MG63 (cell line): ENCODE results near the gene MTCL1. TPM values are rescaled to one million over a fixed set of nuclear protein-coding genes. Genes with fewer than 3 reads are reported as not detected.

ENCODE experiments used
- DNase-seq: peaks from one replicate; pipeline ENCODE4 v3.0.0-alpha.2; 2020
- H3K27me3 ChIP-seq: fragments of 250-450 bp; sonication (Bioruptor Pico); 2 replicates; pipeline ENCODE4 v1.5.1; 2020; ENCODE audit warnings: mild to moderate bottlenecking, moderate library complexity
- H3K36me3 ChIP-seq: fragments of 250-450 bp; sonication (Bioruptor Pico); 2 replicates; pipeline ENCODE4 v1.5.1; 2020; ENCODE audit warnings: mild to moderate bottlenecking, moderate library complexity
- H3K4me3 ChIP-seq: fragments of 250-450 bp; sonication (Bioruptor Pico); 2 replicates; pipeline ENCODE4 v1.5.1; 2020; ENCODE audit warnings: mild to moderate bottlenecking, moderate library complexity
- H3K9me3 ChIP-seq: fragments of 250-450 bp; sonication (Bioruptor Pico); 2 replicates; pipeline ENCODE4 v1.5.1; 2020; ENCODE audit warnings: mild to moderate bottlenecking, moderate library complexity
- total RNA-seq: library from RNA; depleted of rRNA; stranded (reverse); fragments of >200 nt; shearing (Covaris generic); gene quantifications from 2 replicates; pipeline ENCODE4 v1.2.3, GENCODE V29; 2014; ENCODE audit warnings: low replicate concordance

MTCL1 gene
- total RNA-seq, 1 experiment from 2014 or later: 28.9 TPM

DNA sequence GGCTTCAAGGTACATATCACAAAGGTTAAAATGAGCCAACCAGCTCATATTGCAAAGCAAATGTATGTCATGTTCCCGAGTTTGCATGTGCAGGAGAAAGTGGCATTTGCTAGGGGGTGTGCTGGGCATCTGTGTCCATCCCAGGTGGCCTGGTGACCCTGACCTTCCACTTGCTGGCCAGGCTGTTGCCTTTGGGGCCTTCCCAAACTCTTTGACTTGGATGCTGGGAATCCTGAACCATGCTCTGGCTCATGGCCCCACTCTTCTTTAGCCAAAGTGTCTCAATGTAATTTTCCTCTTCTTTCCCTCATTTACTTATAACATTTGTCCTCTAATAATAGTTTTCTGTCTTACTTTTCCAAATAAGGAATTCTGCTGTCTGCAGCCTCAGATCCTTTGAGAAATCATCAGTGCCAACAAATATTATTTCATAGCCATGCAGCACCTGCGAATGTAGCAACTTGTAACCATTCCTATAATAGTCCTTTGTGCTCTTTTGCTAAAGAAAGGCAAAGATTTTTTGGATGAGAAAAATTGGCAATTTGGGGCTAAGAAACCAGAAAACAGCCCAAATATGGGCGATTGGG lies 64.2 kb downstream of the MTCL1 start:
- Histone ChIP-seq H3K4me3 (no peak overlapping the region), H3K36me3 (peaks cover 13% of the 10 kb centered on the region), H3K9me3 (no peaks in the 10 kb centered on the region), H3K27me3 (no peaks in the 10 kb centered on the region)
- no peak for DNase-seq

DNA sequence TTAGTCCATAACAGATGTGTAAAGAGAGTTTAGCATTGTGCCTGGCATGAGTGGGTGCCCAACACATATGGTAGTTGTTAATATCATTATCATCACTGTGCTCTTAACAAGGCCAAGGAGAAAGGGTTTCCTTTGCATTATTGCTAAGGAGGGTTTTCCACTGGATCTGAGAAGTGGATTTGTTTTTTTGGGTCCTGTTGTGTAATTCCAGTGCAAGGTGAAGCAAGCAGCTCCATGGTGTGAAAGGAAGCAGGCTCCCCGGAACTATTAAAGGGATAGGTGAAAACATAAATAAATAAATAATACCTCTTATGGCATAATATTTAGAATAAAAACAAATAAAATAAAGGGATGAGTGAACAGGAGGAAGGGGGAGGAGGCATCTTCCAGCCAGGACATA lies 65.3 kb downstream of the MTCL1 start:
- H3K36me3 ChIP-seq: peaks cover 17% of the 10 kb centered on the region
- no peak overlapping the region for H3K4me3 ChIP-seq
- H3K9me3 ChIP-seq: no peaks in the 10 kb centered on the region
- no peak for DNase-seq
- no peaks in the 10 kb centered on the region for H3K27me3 ChIP-seq

DNA sequence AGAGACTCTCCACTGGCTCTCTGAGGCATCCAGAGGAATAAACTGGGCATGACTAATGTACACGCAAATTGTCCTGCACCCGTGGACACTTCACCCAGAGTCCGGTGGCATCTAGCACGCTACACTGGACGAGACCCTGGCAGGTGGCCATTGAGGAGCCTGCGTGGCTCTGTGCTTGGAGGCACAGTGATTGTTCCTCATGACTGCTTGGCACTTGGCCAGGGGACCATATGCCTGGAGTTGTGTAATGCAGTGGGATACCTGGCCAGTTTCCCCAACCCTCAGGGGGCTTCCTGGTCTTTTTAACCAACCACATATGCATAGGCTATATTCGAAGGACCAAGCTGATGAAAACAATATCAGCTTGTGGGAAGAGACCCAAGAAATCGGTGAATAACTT lies 66.6 kb downstream of the MTCL1 start:
- Histone ChIP-seq H3K36me3 (peaks cover 17% of the 10 kb centered on the region), H3K9me3 (no peaks in the 10 kb centered on the region), H3K4me3 (no peak overlapping the region), H3K27me3 (no peaks in the 10 kb centered on the region)
- no peak for DNase-seq

DNA sequence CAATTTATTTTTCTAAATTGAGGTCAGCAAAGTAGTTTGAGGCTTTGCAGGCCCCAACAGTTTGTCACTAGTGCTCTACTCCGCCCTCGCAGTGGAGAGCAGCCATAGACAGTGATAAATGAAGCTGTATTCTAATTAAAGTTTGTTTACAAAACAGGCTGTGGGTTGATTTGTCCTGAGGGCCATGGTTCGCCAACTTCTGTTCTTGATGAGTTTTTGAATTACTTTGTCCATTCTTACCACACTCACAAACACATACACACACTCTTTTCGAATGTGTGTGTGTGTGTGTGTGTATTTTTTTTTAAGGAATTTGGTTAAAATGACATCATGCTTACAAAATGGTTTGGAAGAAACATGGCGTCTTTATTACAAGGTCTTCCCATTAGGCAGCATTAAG lies 68.6 kb downstream of the MTCL1 start:
- no peaks in the 10 kb centered on the region for H3K27me3 ChIP-seq
- DNase-seq: no peak
- H3K9me3 ChIP-seq: no peaks in the 10 kb centered on the region
- no peak overlapping the region for H3K4me3 ChIP-seq
- peaks cover 33% of the 10 kb centered on the region for H3K36me3 ChIP-seq

DNA sequence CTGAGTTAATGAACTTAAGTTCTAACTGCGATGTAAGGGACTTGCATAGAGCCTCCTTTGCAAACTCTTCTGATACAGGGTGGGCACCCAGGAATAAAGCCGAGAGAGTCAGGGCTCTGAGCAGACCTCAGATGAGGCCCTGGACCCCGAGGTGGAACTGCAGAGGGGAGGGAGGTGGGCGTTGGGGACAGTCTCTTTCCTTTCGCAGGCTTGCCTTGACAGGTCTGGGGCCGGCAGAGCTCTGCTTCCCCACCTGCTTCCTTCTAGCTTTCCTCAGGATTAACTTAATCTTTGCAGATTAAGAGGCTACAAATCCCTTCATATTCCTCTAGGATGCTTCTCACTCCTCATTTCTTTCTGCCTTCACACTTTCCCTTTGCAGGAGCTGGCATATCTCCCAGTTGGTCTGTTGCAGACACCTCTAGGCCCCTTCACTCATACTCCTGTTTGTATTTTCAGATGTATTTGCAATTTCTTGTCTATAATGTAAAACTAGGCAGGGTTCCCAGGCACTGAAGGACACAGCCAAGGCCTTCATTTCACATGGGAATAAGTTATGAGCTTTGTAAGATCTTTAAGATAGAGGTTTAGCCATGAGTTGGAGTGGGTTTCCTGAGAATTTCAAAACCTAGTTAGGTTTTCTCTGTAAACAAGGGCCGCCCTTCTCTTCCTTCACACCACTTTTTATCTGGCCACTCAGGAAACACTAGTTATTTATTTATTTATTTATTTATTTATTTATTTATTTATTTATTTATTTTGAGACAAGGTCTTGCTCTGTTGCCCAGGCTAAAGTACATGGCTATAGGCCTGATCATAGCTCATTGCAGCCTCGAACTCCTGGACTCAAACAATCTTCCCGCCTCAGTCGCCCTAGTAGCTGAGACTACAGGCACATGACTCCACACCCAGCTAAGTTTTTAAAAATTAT lies 70.9 kb downstream of the MTCL1 start:
- H3K36me3 ChIP-seq: peaks cover 34% of the 10 kb centered on the region
- H3K4me3 ChIP-seq: no peak overlapping the region
- no peaks in the 10 kb centered on the region for H3K9me3 ChIP-seq
- H3K27me3 ChIP-seq: no peaks in the 10 kb centered on the region
- no peak for DNase-seq

DNA sequence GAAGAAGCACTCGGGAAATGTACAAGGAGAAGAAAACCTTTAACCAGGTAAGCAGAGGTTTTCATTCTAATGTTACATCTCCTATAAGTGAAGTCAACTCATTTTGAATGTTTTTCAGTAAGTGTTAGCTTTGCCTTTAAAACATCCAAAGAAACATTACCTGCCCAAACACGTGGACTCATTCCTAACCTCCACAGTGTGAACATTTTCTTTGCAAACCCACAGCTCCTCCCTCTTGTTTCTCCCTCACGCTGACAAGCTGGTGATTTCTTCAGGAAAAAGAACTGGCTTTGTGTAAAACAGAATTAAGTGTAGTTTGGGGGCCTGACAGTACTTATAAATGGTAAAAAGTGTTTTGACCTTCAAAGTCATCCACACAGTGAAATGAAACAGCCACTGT lies 72.5 kb downstream of the MTCL1 start:
- no peaks in the 10 kb centered on the region for H3K9me3 ChIP-seq
- H3K4me3 ChIP-seq: no peak overlapping the region
- H3K27me3 ChIP-seq: no peaks in the 10 kb centered on the region
- no peak for DNase-seq
- H3K36me3 ChIP-seq: peaks cover 32% of the 10 kb centered on the region

DNA sequence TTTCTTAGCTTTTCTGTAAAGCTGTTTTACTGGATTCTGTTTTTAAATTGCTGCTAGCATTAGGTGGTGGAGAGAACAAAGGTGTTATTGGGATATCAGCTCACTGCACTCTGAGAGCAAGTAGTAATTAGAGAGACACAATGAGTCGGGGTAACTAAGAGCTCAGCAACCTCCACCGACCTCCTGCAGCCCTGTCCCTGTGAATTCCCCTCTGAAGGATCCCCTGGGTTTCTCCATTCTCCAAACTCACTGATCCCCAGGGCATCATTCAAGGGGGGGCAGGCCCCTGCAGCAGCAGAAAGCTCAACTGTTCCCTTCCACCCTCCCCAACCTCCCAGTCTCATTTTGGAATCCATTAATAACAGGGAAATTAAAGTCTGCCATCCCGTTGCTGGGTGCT lies 73.0 kb downstream of the MTCL1 start:
- no peaks in the 10 kb centered on the region for H3K9me3 ChIP-seq
- H3K27me3 ChIP-seq: no peaks in the 10 kb centered on the region
- no peak overlapping the region for H3K4me3 ChIP-seq
- no peak for DNase-seq
- peaks cover 32% of the 10 kb centered on the region for H3K36me3 ChIP-seq

DNA sequence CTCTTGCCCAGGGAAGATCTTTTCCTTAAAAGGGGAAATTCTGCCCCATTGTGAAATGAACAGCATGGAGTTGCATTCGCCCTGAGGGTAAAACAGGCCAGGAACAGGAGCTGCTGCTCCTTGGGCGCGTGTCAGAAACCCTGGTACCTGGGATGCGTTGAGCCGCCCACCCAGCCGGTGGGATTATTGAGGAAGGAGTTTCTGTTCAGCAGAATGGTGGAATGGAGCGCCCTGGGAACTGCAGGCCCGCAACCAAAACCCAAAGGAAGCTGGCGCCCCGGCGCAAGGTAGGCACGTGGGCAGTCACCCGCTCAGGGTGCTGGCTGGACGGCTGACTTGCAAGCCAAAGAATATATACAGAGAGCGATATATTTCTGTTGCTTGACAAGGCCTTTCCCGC lies 73.5 kb downstream of the MTCL1 start:
- DNase-seq: no peak
- Histone ChIP-seq H3K27me3 (no peaks in the 10 kb centered on the region), H3K36me3 (peaks cover 32% of the 10 kb centered on the region), H3K9me3 (no peaks in the 10 kb centered on the region), H3K4me3 (no peak overlapping the region)

DNA sequence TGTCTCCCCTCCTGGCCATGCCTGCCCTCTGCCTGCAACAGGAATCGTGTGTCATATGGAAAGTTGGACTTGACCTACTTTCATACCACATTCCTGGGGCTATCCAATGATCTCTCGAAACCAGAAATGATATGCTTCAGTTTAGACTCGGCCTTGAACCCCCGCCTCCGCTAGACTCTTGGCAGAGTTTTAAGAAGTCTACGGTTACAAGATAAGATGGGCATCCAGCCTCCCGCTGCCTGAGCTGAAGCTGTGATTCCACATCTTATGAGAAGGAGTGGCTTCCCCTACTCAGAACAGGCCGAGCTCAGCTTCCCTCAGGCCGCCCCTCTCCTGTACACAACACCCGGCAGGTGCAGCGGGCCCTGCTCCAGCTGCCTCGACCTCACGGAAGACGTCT lies 73.9 kb downstream of the MTCL1 start:
- DNase-seq: no peak
- H3K4me3 ChIP-seq: no peak overlapping the region
- H3K27me3 ChIP-seq: no peaks in the 10 kb centered on the region
- H3K9me3 ChIP-seq: no peaks in the 10 kb centered on the region
- peaks cover 32% of the 10 kb centered on the region for H3K36me3 ChIP-seq

DNA sequence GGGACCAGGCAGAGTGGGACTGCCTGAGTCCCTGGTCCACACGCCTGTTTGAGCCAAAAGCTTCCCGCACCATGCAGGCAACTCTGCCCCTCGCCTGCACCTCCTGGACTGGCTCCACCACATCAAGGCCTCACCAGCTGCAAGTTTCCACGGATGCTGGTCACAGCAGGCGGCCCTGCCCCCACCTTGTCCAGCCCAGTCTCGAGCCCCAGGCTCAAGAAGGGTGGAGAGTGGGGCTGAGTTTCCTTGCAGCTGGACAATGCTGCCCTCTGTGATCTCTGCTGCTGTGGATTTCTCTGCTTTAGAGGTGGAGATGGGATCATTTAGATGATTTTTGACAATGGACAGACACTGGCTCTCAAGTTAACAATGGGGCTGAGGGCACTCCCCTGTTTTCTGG lies 74.9 kb downstream of the MTCL1 start:
- Histone ChIP-seq H3K9me3 (no peaks in the 10 kb centered on the region), H3K27me3 (no peaks in the 10 kb centered on the region), H3K4me3 (no peak overlapping the region), H3K36me3 (peaks cover 27% of the 10 kb centered on the region)
- DNase-seq: no peak

DNA sequence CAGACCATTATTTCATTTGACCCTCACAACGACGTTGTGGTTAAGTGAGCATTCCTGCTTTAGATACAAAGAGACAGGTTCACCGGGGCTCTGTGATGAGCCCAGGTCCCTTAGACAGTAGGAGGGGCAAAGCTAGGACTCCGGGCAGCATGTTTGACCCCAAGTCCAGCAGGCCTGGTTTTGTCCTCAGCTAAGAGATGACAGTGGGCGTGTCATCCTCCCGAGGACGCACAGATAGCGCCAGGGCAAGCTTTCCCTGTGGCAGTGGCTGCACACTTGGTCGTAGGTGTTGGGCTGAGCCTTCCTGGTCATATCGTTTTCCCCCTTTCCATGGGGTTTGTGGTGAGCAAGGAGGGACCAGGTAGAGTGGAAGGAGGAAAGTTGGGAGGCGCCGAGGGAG lies 76.3 kb downstream of the MTCL1 start:
- no peak overlapping the region for H3K4me3 ChIP-seq
- no peak for DNase-seq
- H3K27me3 ChIP-seq: no peaks in the 10 kb centered on the region
- H3K9me3 ChIP-seq: no peaks in the 10 kb centered on the region
- H3K36me3 ChIP-seq: peaks cover 32% of the 10 kb centered on the region

DNA sequence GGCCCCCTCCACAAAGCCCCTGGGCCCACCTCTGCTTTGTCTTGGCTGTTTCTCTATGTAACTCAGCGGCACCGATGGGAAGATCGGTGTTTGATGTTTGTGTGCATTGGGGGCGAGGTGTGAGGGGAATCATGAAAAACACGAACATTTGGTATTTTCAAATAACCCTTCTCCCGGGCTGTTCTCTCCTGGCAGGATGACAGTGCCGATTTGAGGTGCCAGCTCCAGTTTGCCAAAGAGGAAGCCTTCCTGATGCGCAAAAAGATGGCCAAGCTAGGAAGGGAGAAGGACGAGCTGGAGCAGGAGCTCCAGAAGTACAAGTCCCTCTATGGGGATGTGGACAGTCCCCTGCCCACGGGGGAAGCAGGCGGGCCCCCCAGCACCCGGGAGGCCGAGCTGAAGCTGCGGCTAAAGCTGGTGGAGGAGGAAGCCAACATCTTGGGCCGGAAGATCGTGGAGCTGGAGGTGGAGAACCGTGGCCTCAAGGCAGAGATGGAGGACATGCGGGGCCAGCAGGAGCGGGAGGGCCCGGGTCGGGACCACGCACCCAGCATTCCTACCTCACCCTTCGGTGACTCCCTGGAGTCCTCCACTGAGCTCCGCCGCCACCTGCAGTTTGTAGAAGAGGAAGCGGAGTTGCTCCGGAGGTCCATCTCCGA lies 78.1 kb downstream of the MTCL1 start:
- Histone ChIP-seq H3K36me3 (peaks cover 29% of the 10 kb centered on the region), H3K27me3 (no peaks in the 10 kb centered on the region), H3K9me3 (no peaks in the 10 kb centered on the region), H3K4me3 (no peak overlapping the region)
- DNase-seq: no peak

DNA sequence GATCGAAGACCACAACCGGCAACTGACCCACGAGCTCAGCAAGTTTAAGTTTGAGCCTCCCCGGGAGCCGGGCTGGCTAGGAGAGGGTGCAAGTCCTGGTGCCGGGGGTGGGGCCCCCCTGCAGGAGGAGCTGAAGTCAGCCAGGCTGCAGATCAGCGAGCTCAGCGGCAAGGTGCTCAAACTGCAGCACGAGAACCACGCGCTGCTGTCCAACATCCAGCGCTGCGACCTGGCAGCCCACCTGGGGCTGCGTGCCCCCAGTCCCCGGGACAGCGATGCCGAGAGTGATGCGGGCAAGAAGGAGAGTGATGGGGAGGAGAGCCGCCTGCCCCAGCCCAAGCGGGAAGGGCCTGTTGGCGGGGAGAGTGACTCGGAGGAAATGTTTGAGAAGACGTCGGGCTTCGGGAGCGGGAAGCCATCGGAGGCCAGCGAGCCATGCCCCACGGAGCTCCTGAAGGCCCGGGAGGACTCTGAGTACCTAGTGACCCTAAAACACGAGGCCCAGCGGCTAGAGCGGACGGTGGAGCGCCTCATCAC lies 78.7 kb downstream of the MTCL1 start:
- no peak for DNase-seq
- Histone ChIP-seq H3K36me3 (peaks cover 29% of the 10 kb centered on the region), H3K4me3 (no peak overlapping the region), H3K27me3 (no peaks in the 10 kb centered on the region), H3K9me3 (no peaks in the 10 kb centered on the region)

DNA sequence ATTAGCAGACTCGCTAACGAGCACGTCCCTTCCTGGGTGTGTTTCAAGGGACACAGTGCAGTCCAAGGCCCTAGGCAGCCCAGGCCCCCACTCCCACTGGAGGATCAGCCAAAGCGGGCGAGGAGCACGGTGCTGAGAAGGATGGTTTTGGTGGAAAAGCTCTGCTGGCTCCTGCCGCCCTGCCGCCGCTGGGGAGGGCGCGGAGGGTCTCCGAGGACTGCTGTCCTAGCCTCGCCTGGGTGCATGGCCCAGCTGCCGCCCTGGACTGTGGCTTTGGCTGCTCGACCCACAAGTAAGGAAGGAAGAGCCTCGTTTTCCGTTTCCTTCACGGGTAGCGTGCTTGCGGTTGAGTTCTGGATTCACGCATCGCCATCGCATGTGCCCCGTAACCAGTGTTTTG lies 79.9 kb downstream of the MTCL1 start:
- H3K36me3 ChIP-seq: peaks cover 38% of the 10 kb centered on the region
- no peaks in the 10 kb centered on the region for H3K27me3 ChIP-seq
- no peak for DNase-seq
- H3K4me3 ChIP-seq: no peak overlapping the region
- H3K9me3 ChIP-seq: no peaks in the 10 kb centered on the region

DNA sequence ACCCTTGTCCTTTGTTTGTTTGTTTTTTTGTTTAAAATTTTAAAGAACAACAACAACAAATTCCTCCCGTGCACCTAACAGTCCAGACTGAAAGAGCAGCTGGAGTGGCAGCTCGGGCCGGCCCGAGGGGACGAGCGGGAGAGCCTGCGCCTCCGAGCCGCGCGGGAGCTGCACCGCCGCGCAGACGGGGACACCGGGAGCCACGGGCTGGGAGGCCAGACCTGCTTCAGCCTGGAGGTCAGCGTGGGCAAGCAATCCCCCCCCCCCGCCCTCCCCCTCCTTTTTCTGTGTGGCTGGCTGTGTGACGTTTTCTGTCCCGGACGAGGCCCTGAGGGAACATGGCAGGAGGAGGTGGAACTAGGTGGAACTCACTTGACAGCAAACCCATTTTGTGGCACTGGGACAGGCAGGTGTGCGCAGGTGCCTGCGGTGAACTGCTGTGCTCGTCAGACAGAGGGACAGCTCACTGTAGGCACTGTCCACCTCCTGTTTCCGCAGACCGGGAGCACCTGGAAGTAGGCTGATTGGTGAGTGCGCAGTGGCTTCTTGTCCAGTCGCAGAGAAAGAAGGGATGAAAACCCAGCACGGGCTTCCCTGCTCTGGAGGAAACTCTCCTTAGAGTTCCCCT lies 80.6 kb downstream of the MTCL1 start:
- Histone ChIP-seq H3K4me3 (no peak overlapping the region), H3K9me3 (no peaks in the 10 kb centered on the region), H3K27me3 (no peaks in the 10 kb centered on the region), H3K36me3 (peaks cover 34% of the 10 kb centered on the region)
- DNase-seq: no peak

DNA sequence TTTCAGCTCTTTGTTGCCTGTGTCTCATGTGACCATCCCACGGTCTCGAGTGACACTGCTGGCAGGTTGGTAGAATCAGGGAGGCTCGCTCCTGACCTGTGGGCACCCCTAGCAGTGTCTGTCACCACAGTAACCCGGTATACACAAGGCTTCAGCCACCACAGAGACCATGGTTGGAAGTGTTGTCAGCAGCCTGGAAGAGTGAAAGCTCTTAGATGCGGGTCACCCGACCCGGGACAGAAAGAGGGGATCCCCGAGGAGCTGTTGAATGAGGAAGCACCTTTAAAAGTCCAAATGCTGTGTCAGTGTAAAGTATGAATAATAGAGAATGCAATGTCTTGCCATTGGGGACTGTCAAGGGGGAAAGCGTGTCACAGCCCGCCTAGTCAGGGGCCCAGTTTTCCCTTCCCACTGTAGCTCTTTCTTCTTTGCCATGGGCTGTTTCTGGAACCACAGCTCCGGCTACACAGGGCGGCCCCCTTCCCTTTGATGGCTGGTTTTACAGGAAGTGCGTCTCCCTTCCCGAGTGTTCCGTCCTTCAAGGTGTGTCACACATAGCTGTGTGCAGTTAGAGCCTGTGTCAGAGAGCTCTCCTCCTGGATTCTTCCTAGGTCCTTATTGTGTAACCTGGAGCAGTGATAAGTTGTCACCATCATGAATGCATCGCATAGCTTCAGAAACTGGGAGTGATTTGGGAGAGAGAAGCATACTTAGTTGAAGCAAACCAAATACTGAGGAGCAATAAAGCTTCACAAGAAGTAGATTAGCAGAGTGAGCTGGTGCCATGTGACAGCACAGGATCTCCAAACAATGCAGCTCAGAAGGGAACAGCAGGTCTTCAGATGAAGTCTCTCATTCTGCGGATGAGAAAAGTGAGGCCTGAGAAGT lies 81.4 kb downstream of the MTCL1 start:
- Histone ChIP-seq H3K9me3 (no peaks in the 10 kb centered on the region), H3K36me3 (peaks cover 34% of the 10 kb centered on the region)

More for the DNA sequence above, 81.4 kb downstream of the MTCL1 start:
- no peak for DNase-seq
- no peaks in the 10 kb centered on the region for H3K27me3 ChIP-seq
- no peak overlapping the region for H3K4me3 ChIP-seq
